Astrocyte (in vitro differentiated cells and primary cell): ENCODE results near the gene TTC33. TPM values are rescaled to one million over a fixed set of nuclear protein-coding genes. Genes with fewer than 3 reads are reported as not detected.

ENCODE experiments used
- DNase-seq: peaks from one replicate; pipeline ENCODE4 v3.0.0-alpha.2; 2010; ENCODE audit warnings: low read depth
- FAIRE-seq: peaks from 2 replicates; lab custom pipeline; 2011; peaks lifted over from hg19 to GRCh38; lab: Jason Lieb, UNC
- H2AFZ ChIP-seq: 2 replicates; pipeline ENCODE4 v1.6.0; 2012; ENCODE audit warnings: low read depth, low read length, inconsistent platforms
- H3K27ac ChIP-seq: 2 replicates; pipeline ENCODE4 v1.5.1; 2011; ENCODE audit warnings: low read depth, low read length, inconsistent platforms
- H3K27me3 ChIP-seq: 2 replicates; pipeline ENCODE4 v1.6.0; 2011; ENCODE audit warnings: low read length, inconsistent platforms; ENCODE audit not compliant: insufficient read depth
- H3K36me3 ChIP-seq: 2 replicates; pipeline ENCODE4 v1.5.1; 2011; ENCODE audit warnings: low read length, inconsistent platforms; ENCODE audit not compliant: insufficient read depth
- H3K4me1 ChIP-seq: 2 replicates; pipeline ENCODE4 v1.5.1; 2011; ENCODE audit warnings: low read length, inconsistent platforms; ENCODE audit not compliant: insufficient read depth
- H3K4me2 ChIP-seq: 2 replicates; pipeline ENCODE4 v1.6.0; 2012; ENCODE audit warnings: low read length, inconsistent platforms
- H3K4me3 ChIP-seq: 2 replicates; pipeline ENCODE4 v1.5.1; 2011; ENCODE audit warnings: low read depth, mild to moderate bottlenecking, low read length, inconsistent platforms; ENCODE audit not compliant: insufficient read depth
- H3K79me2 ChIP-seq: 2 replicates; pipeline ENCODE4 v1.6.0; 2012; ENCODE audit warnings: mild to moderate bottlenecking, low read length, inconsistent platforms; ENCODE audit not compliant: insufficient read depth
- H3K9ac ChIP-seq: 2 replicates; pipeline ENCODE4 v1.6.0; 2012; ENCODE audit warnings: mild to moderate bottlenecking, low read length, inconsistent platforms
- H3K9me3 ChIP-seq: 2 replicates; pipeline ENCODE4 v1.5.1; 2012; ENCODE audit warnings: low read depth, mild to moderate bottlenecking, low read length, inconsistent platforms; ENCODE audit not compliant: insufficient read depth
- H4K20me1 ChIP-seq: 2 replicates; pipeline ENCODE4 v1.6.0; 2012; ENCODE audit warnings: low read length, inconsistent platforms; ENCODE audit not compliant: insufficient read depth
- H3K27ac Mint-ChIP-seq: one replicate; pipeline ENCODE4 v1.8.0; 2021; ENCODE audit warnings: mild to moderate bottlenecking, mixed read lengths; ENCODE audit not compliant: unreplicated experiment
- H3K27me3 Mint-ChIP-seq: one replicate; pipeline ENCODE4 v1.8.0; 2021; ENCODE audit warnings: low read depth, mixed read lengths; ENCODE audit not compliant: unreplicated experiment
- H3K36me3 Mint-ChIP-seq: one replicate; pipeline ENCODE4 v1.8.0; 2021; ENCODE audit warnings: low read depth, mixed read lengths; ENCODE audit not compliant: unreplicated experiment
- H3K4me1 Mint-ChIP-seq: one replicate; pipeline ENCODE4 v1.8.0; 2021; ENCODE audit warnings: low read depth, mixed read lengths; ENCODE audit not compliant: unreplicated experiment
- H3K4me3 Mint-ChIP-seq: one replicate; pipeline ENCODE4 v1.8.0; 2021; ENCODE audit warnings: mild to moderate bottlenecking, moderate library complexity, mixed read lengths; ENCODE audit not compliant: unreplicated experiment
- H3K9me3 Mint-ChIP-seq: one replicate; pipeline ENCODE4 v1.8.0; 2021; ENCODE audit warnings: mild to moderate bottlenecking, mixed read lengths; ENCODE audit not compliant: unreplicated experiment
- CTCF ChIP-seq: IDR thresholded peaks from 2 replicates; pipeline ENCODE4 v1.5.1; 2011; ENCODE audit warnings: low read depth, mild to moderate bottlenecking, inconsistent platforms, low read length, moderate library complexity; ENCODE audit not compliant: insufficient read depth
- EZH2 ChIP-seq: IDR thresholded peaks from 2 replicates; pipeline ENCODE4 v1.6.1; 2012; ENCODE audit warnings: mild to moderate bottlenecking, low read length, inconsistent platforms; ENCODE audit not compliant: insufficient read depth
- total RNA-seq: library from RNA; stranded (reverse); gene quantifications from 2 replicates; pipeline ENCODE4 v1.2.1, GENCODE V29; 2021

The TTC33 gene
- total RNA-seq, 1 donor from 2014 or later: 13.3 TPM

DNA sequence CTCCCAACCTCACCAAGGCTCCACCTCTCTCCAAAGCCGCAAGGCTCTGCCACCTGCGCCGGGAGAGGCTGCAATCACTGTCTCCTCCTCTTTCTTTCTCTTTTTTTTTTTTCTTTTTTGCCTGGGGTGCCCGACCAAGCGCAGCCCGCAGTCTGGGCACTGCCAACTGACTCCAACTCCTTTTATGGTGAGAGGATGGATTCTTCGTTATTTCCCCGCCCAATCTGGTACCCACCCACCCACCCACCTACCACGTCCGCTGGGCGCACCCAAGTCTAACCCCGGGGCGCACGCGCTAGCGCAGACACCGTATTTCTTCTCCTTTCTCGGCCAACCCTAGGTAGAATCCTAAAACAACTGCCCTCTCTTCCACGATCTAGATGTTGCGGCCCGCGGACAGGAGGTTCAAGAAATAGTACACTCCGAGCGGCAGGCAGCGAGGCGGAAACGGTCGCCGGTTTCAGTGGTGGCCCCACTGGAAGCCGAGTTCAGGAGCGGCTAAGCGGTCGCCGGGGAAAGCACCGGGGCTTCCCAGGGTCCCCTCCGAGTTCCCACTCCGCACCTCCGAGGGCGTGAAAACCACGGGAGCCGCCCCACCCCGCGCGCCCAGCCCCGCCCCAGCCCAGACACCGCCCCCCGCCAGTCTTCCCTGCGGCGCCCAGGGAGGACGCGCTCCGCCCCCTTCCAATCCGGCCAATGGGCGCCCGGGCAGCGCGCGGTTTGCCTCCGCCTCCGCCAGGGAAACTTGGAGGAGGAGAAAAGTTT lies 76.4 kb downstream of the TTC33 start:
- Mint-ChIP-seq H3K27ac (peak overlapping the region; percentile 95), H3K4me1 (peaks cover 23% of the 10 kb centered on the region), H3K9me3 (peaks cover 4% of the 10 kb centered on the region), H3K27me3 (peaks cover 20% of the 10 kb centered on the region), H3K4me3 (peak overlapping the region; percentile 92), H3K36me3 (peaks cover 6% of the 10 kb centered on the region)
- TF ChIP-seq CTCF (no peak), EZH2 (no peak)
- Histone ChIP-seq H3K9me3 (no peaks in the 10 kb centered on the region), H4K20me1 (peaks cover 9% of the 10 kb centered on the region), H3K27me3 (no peaks in the 10 kb centered on the region), H2AFZ (peak overlapping the region; percentile 75), H3K27ac (peak overlapping the region; percentile 97), H3K4me3 (peak overlapping the region; percentile 79), H3K9ac (peak overlapping the region; percentile 85), H3K79me2 (peaks cover 35% of the 10 kb centered on the region), H3K4me2 (peak overlapping the region; percentile 96), H3K4me1 (peaks cover 38% of the 10 kb centered on the region), H3K36me3 (no peaks in the 10 kb centered on the region)
- FAIRE-seq (no peak), DNase-seq (peak; percentile 70)

DNA sequence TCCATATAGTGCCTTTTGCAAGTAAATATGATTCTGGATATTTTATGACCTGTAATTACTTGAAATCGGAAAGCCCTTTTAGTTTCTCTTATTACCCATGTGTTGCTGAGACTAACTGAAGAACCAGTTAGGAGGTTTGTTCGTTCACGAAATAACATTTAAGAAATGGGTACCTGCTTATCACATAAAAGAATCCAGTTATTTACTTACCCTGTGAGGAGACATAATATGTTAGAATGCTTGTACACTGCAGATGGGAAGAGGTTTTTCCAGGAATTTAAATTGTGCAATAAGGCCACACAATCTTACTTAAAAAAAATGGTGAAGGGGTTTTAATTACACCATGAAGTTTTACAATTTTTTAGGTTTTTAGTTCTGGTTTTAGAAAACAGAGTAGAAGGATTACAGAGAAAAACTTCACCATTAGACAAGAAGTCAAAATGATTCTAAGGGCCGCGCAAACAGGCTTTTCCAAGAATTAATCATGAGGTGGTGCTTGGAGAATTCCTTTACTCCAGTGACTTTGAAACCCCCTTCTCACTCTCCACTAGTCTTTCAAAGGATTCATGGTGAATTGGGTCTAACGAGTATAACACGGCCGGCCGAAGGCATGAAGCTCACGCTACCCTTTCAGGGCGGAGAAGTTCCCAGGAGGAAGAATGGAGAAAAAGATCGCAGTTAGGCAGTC lies 77.2 kb downstream of the TTC33 start:
- Histone ChIP-seq H3K4me3 (peak overlapping the region; percentile 79), H3K27me3 (no peaks in the 10 kb centered on the region), H3K9ac (peak overlapping the region; percentile 85), H3K79me2 (peaks cover 35% of the 10 kb centered on the region), H3K36me3 (no peaks in the 10 kb centered on the region), H3K9me3 (no peaks in the 10 kb centered on the region), H2AFZ (peak overlapping the region; percentile 72), H4K20me1 (peaks cover 9% of the 10 kb centered on the region), H3K4me2 (peak overlapping the region; percentile 95), H3K27ac (peak overlapping the region; percentile 97), H3K4me1 (peaks cover 38% of the 10 kb centered on the region)
- no peak for TF ChIP-seq CTCF
- TF ChIP-seq EZH2: no peak
- H3K9me3 Mint-ChIP-seq: peaks cover 4% of the 10 kb centered on the region
- H3K36me3 Mint-ChIP-seq: peaks cover 6% of the 10 kb centered on the region
- H3K4me3 Mint-ChIP-seq: peak overlapping the region; percentile 92
- DNase-seq (no peak), FAIRE-seq (no peak)
- peaks cover 20% of the 10 kb centered on the region for H3K27me3 Mint-ChIP-seq
- peak overlapping the region; percentile 95 for H3K27ac Mint-ChIP-seq
- peaks cover 23% of the 10 kb centered on the region for H3K4me1 Mint-ChIP-seq
